OCI-LY3 (cell line): ENCODE data around the gene HBA1.

Experiments used
- EZH2phosphoT487 ChIP-seq: fragments of 200-600 bp; shearing (Covaris generic); IDR thresholded peaks from 2 replicates; pipeline ENCODE4 v1.6.1; 2018; ENCODE audit warnings: antibody characterized with exemption, mixed run types, low read depth
- TF ChIP-seq, protein P1 (sequence below): fragments of 200-600, 300-600 bp; sonication (generic); IDR thresholded peaks from 2 replicates; pipeline ENCODE4 v1.5.1; 2014; ENCODE audit warnings: antibody characterized with exemption, low read length, low read depth

GRCh38 chr16:178668-179015 is 2.2 kb downstream of the HBA1 start:
- TF ChIP-seq EZH2phosphoT487, result no peak
- TF ChIP-seq, protein P1, sequence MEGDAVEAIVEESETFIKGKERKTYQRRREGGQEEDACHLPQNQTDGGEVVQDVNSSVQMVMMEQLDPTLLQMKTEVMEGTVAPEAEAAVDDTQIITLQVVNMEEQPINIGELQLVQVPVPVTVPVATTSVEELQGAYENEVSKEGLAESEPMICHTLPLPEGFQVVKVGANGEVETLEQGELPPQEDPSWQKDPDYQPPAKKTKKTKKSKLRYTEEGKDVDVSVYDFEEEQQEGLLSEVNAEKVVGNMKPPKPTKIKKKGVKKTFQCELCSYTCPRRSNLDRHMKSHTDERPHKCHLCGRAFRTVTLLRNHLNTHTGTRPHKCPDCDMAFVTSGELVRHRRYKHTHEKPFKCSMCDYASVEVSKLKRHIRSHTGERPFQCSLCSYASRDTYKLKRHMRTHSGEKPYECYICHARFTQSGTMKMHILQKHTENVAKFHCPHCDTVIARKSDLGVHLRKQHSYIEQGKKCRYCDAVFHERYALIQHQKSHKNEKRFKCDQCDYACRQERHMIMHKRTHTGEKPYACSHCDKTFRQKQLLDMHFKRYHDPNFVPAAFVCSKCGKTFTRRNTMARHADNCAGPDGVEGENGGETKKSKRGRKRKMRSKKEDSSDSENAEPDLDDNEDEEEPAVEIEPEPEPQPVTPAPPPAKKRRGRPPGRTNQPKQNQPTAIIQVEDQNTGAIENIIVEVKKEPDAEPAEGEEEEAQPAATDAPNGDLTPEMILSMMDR, result no peak
